HG03175 (cell line): Measurements from ENCODE around the gene TGFB1I1.
"Not testable (repeated sequence)": the region's sequence is repeated elsewhere in the genome, so short reads cannot be mapped to it uniquely, and the experiment has no call there.

ENCODE experiments used
- ATAC-seq: cut with Tn5 transposase; IDR thresholded peaks from one replicate; pipeline ENCODE4 v1.9.1; 2021; ENCODE audit warnings: mild to moderate bottlenecking, moderate library complexity; ENCODE audit not compliant: unreplicated experiment

Gene TGFB1I1

GRCh38 chr16:31471875-31472708 lies at the start of gene TGFB1I1:
TGFB1I1 (plus strand) TSS chr16:31472152; CDS start chr16:31472189, 37 bp downstream.
- no peak for ATAC-seq

DNA sequence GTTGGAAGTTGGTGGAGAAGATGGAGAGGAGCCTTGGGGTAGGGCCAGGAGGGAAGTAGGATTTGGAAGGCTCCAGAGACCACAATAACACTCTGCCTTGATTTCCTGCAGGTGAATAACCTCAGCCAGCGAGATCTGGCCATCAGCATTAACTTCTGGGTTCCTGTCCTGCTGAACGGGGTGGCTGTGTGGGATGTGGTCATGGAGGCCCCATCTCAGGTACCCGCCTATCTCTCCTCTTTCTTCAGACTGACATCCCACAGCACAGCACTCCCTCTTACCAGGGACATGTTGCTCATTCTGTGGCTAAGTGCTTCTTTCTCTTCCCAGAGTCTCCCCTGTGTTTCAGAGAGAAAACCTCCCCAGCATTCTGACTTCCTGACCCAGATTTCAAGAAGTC lies 48.7 kb upstream of the TGFB1I1 start:
- no peak for ATAC-seq

- no peak for ATAC-seq
Observed at GRCh38 chr16:31423801-31424200, 48.2 kb upstream of the TGFB1I1 start.

DNA sequence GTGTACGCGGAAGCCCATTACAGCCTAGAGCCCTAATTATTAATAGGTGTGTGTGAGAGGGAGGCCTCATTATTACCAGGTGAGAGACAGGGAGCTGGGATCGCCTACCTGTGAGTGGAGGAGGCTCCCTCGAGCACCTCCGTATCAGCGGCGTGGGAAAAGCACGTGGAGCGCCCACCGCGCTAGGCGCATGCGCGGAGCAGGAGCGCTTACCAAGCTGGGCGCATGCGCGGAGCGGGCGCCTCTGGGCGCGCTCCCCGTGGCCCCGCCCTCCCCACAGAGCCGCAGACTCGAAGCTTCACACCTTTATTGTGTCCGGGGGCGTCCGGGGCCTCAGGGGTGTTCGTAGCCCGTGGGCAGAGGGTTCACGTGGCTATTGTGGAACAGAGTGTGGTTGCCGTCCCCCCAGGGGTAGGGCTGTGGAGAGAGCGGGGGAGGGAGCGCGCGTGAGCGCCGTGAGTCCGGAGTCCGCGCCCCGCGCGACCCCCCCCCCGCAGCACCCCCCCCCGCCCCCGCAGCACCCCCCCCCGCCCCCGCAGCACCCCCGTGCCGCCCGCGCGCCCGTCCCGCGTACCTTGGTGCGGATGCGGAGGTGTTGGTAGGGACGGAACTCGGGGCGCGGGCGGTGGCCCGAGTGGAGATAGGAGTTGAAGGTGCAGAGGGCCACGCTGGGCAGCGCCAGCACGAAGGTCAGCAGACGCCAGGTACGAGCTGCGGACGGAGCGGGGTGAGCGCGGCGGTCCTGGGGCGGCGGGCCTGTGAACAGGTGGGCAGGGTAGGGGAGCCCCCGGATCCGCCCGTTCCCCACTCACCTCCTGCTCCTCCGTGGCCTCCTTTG lies 44.3 kb upstream of the TGFB1I1 start:
- no peak for ATAC-seq

DNA sequence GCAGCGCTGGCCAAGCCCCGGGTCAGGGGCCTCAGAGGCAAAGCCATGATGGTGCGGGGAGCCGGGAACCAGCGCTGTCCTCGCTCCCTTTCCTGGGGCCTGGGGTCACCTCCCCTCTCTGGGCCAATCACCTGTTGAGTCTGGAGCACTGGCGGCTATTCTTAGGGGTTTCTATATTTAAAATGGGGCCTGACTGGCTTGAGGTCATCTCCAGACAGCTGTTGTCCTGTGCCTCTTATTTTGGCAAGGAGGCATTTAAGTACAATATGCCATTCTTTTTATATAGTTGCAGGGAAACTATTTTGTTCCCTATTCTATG lies 43.7 kb upstream of the TGFB1I1 start, which contains the start of gene COX6A2:
TSS of gene COX6A2 (minus strand) at position 82 of the 319 bp plus-strand sequence. CDS start at position 47, 35 bp downstream.
- no peak for ATAC-seq

DNA sequence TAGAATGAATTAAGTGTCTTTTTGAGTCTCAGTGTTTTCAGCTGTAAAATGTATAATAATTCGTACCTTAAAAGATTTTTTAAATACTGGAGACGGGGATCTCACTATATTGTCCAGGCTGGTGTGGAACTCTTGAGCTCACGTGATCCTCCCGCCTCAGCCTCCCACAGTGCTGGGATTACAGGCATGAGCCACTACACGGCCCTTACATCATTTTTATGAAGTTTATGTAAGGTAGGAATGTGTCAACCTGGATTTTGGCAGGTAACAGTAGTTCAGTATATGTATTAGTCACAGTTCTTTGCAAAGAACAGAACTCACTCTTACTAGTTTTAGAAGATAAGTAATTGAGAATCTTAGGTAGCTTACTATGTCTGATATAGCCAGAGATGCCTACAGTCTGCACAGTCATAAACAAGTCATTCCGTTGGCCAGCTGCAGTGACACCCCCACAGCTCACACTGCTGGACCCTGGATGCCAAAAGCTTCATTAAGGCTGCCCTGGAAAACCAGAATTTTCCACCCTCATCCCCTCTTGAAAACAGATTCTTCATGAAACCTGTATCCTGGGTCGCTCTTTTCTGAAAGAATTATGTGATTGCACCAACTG lies 43.2 kb upstream of the TGFB1I1 start:
- no peak for ATAC-seq

DNA sequence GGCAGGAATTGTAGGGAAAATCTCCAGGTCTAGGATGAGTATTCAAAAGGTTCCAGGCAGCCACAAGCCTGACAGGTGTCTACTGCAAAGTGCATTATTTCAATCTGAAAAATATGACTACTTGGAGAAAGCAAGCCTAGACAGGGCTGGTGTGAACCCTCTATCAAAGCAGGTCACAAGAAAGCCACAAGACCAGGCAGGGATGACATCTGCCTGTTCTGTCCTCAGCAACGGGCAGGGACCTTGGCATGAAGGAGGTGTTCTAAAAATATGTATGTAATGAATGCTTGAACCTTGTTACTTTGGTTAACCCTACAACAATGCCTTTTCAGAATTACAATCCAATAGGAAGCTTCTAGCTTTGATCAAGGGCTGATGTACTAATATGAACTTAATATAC lies 42.6 kb upstream of the TGFB1I1 start:
- ATAC-seq, result no peak

GRCh38 chr16:31429796-31430195 lies 42.2 kb upstream of the TGFB1I1 start:
- ATAC-seq, result no peak

DNA sequence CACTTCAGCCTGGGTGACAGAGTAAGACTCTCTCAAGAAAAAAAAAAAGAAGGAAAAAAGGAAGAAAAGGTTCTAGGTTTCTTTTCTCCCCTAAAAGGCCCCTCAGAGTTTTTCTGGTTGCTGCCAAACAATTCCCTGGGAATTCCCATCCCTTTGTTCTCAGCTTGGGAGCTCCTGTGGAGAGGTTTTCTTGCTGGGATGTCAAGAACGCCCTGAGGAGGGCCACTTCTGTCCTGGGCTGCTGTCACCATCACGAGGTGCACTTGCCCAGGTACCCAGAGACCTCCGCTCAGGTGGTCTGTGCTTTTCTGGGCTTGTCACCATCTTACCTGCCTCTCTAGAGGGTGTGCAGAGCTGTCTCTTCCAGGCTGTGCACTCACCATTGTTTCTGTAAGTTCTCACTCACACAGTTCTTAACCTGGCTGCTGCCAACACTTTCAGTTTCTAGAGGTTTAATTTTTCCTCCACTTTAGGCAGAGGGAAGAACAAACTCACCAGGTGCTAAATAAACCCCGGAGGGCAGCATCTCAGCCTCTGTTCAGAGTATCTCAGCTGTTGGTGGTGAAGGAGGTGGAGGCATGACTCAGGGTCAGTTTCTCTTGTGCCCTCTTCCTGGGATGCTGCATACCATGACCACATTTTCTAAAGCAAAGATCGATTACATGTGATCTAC lies 41.4 kb upstream of the TGFB1I1 start:
- no peak for ATAC-seq

GRCh38 chr16:31435341-31436220 lies 36.4 kb upstream of the TGFB1I1 start:
- ATAC-seq, result no peak

GRCh38 chr16:31436221-31437045 lies 35.5 kb upstream of the TGFB1I1 start:
- ATAC-seq, result no peak

DNA sequence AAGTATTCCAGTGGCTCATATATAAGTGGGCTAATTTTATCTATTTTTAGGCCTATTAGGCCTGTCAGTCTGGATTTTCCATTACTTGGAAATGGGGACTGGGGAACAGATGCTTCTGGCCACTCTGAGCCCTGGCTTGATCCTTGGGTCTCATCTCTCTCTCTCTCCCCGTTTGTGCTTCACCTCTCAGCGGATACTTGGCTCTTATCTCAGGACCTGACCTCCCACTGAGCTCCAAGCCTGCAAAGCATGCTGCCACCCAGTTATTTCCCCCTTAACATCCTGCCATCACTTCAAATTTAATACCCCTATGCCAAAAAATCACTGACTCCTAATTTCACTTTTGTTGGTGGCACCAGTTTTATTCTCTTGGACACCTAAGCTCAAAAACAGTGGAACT lies 33.5 kb upstream of the TGFB1I1 start:
- no peak for ATAC-seq

- not testable (repeated sequence) for ATAC-seq
Observed at GRCh38 chr16:31439023-31439422, 32.9 kb upstream of the TGFB1I1 start.

DNA sequence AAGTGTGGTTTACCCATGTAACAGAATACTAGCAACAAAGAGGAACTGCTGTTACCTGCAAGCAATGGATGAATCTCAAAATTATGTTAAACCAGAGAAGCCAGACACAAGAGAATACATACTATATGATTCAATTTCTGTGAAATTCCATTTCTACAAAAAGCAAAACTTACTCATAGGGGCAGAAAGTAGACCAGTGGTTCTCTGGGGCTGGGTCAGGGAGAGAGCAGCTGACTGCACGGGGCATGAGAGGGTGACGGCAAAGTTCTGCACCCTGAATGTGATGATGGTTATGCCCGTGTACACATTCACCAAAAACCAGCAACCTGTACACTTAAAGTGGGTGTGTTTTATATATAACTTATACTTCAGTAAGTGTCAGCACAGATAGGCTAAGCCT lies 32.4 kb upstream of the TGFB1I1 start:
- no peak for ATAC-seq

DNA sequence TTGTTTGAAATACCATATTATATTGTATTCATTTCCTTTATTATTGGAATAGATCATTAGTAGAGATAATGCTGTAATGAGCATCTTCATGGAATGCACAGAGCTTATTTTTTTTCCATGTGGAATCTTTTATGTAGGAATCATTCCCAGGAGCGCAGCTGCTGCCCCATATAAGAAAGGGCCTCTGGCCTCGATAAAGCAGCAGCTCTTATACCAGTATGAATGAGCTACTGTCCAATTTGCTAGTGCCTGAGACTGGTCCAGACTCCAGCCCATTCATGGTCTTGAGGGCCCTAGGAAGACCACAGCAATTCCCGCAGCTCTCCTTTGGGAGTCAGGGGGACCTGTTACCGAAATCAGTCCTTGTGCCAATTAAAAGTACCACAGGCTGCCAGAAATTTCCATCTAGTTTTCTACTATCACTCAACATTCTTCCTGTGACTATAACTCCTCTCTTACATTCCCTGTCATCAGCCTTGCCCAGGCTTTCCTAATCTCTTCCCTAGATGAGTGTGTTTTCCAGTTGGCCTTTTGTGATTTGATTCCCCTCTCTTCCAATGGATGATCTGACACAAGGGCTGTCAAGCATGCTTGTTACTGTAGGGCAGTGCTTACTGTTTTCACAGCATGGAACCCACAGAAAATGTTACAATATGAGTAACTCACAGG lies 31.3 kb upstream of the TGFB1I1 start:
- ATAC-seq, result no peak

DNA sequence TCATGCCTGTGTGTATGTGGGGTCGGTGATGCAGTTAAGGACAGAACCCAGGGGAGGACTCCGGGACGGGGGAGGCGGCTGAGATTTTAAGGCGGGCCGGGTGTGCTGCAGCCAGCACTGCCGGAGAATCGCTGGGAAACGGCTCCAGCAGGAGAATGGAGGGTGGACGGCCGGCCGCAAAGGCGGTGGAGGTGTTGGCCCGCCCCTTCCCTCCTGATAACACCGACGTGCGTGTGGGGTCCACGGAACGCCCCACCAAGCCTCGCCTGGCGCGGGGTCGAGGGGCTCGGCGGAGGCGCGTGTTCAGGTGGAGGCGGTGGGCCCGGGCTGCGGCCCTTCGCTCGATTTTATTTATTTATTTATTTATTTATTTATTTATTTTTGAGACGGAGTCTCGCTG lies 30.0 kb upstream of the TGFB1I1 start:
- ATAC-seq, result no peak

GRCh38 chr16:31445931-31446330 lies 26.0 kb upstream of the TGFB1I1 start:
- not testable (repeated sequence) for ATAC-seq

GRCh38 chr16:31451201-31451600 lies 20.8 kb upstream of the TGFB1I1 start:
- no peak for ATAC-seq
